Measurements from ENCODE around the gene MTMR1. TPM values are rescaled to one million over a fixed set of nuclear protein-coding genes. Genes with fewer than 3 reads are reported as not detected.
A peak's percentile ranks its signal among the peaks of the same experiment; 100 is the strongest.

Gene MTMR1
- total RNA-seq, 1 experiment from 2014 or later, result 15.6 TPM

GRCh38 chrX:150766351-150767044 lies 73.3 kb downstream of the MTMR1 start:
- no peaks in the 10 kb centered on the region for H3K9me3 Mint-ChIP-seq
- ChIA-PET POLR2A (interaction anchor here (0.6 kb wide), 1 partner anchor 18 kb away, joined by 3 read pairs; no protein-coding TSS in a partner anchor), CTCF (interaction anchor here (0.6 to 1.3 kb wide), 6 partner anchors 10 to 826 kb away, joined by 3 to 18 read pairs (median 4); no protein-coding TSS in a partner anchor)
- H3K36me3 Mint-ChIP-seq, result no peaks in the 10 kb centered on the region
- no peak for DNase-seq (ENCODE audit: low spot score)
- peak overlapping the region; percentile 83 for H3K27ac Mint-ChIP-seq
- peaks cover 17% of the 10 kb centered on the region for H3K4me1 Mint-ChIP-seq
- ATAC-seq, result peak; percentile 38
- TF ChIP-seq FOXK1 (CRISPR knock-in tag; IDR thresholded peaks at IDR 0.05) (no peak), RORB (CRISPR knock-in tag; IDR thresholded peaks at IDR 0.05) (no peak), NFATC4 (CRISPR knock-in tag; IDR thresholded peaks at IDR 0.05) (no peak), ERG (CRISPR knock-in tag; IDR thresholded peaks at IDR 0.05) (no peak), PRRX2 (CRISPR knock-in tag; IDR thresholded peaks at IDR 0.05) (no peak), OVOL2 (CRISPR knock-in tag; IDR thresholded peaks at IDR 0.05; ENCODE audit: borderline replicate concordance) (no peak), ZNF121 (CRISPR knock-in tag; IDR thresholded peaks at IDR 0.05) (peak; percentile 61; the same call in 1 of the 2 replicates), FOXP4 (CRISPR knock-in tag; IDR thresholded peaks at IDR 0.05) (no peak)
- H3K27me3 Mint-ChIP-seq (ENCODE audit: low read depth), result no peaks in the 10 kb centered on the region
- no peak overlapping the region for H3K4me3 Mint-ChIP-seq

- ChIA-PET CTCF (interaction anchor here (0.6 to 1.3 kb wide), 6 partner anchors 9 to 827 kb away, joined by 3 to 18 read pairs (median 4); no protein-coding TSS in a partner anchor), POLR2A (no interaction called here)
- peaks cover 17% of the 10 kb centered on the region for H3K4me1 Mint-ChIP-seq
- no peak overlapping the region for H3K27ac Mint-ChIP-seq
- no peaks in the 10 kb centered on the region for H3K27me3 Mint-ChIP-seq (ENCODE audit: low read depth)
- no peaks in the 10 kb centered on the region for H3K36me3 Mint-ChIP-seq
- DNase-seq (ENCODE audit: low spot score) (no peak), ATAC-seq (no peak)
- H3K4me3 Mint-ChIP-seq, result no peak overlapping the region
- H3K9me3 Mint-ChIP-seq, result no peaks in the 10 kb centered on the region
- TF ChIP-seq SP1 (CRISPR knock-in tag; conservative IDR thresholded peaks at IDR 0.05), result no peak
- no peak for TF ChIP-seq CREB1 (CRISPR knock-in tag; IDR thresholded peaks at IDR 0.05)
- no peak for TF ChIP-seq PREB (CRISPR knock-in tag; IDR thresholded peaks at IDR 0.05; ENCODE audit: borderline replicate concordance)
- TF ChIP-seq FOXK1 (CRISPR knock-in tag; IDR thresholded peaks at IDR 0.05), result no peak
- no peak for TF ChIP-seq EMX1 (CRISPR knock-in tag; IDR thresholded peaks at IDR 0.05)
- TF ChIP-seq FOXP4 (CRISPR knock-in tag; IDR thresholded peaks at IDR 0.05), result no peak
- no peak for TF ChIP-seq ZNF281 (CRISPR knock-in tag; IDR thresholded peaks at IDR 0.05)
- no peak for TF ChIP-seq ZNF396 (CRISPR knock-in tag; IDR thresholded peaks at IDR 0.05; ENCODE audit: borderline replicate concordance)
- TF ChIP-seq IRF2 (CRISPR knock-in tag; IDR thresholded peaks at IDR 0.05; ENCODE audit: borderline replicate concordance, low read depth), result no peak
- no peak for TF ChIP-seq ZSCAN18 (CRISPR knock-in tag; IDR thresholded peaks at IDR 0.05)
- TF ChIP-seq ZBTB21 (CRISPR knock-in tag; IDR thresholded peaks at IDR 0.05; ENCODE audit: borderline replicate concordance), result no peak
- no peak for TF ChIP-seq NR2C2 (CRISPR knock-in tag; IDR thresholded peaks at IDR 0.05)
- TF ChIP-seq E2F1 (CRISPR knock-in tag; IDR thresholded peaks at IDR 0.05), result no peak
Observed at GRCh38 chrX:150767045-150767395, 73.8 kb downstream of the MTMR1 start.

Data from WTC11 (cell line).